H9 (cell line): ENCODE measurements around the gene ITPK1. TPM values are rescaled to one million over a fixed set of nuclear protein-coding genes. Genes with fewer than 3 reads are reported as not detected.

Experiments used
- DNase-seq: peaks from one replicate; pipeline ENCODE4 v3.0.0-alpha.2; 2017
- H2AFZ ChIP-seq: one replicate; pipeline ENCODE4 v1.6.1; 2013; ENCODE audit warnings: mild to moderate bottlenecking, low read length, control low read depth, moderate library complexity
- H2AK5ac ChIP-seq: 2 replicates; pipeline ENCODE4 v1.6.1; 2013; ENCODE audit warnings: low read length, control low read depth, mixed read lengths; ENCODE audit not compliant: insufficient read length
- H2BK120ac ChIP-seq: one replicate; pipeline ENCODE4 v1.6.1; 2013; ENCODE audit warnings: low read depth, mild to moderate bottlenecking, low read length, control low read depth, inconsistent platforms; ENCODE audit not compliant: poor library complexity, severe bottlenecking
- H2BK12ac ChIP-seq: 2 replicates; pipeline ENCODE4 v1.6.1; 2013; ENCODE audit warnings: low read length, control low read depth, mixed read lengths, low read depth; ENCODE audit not compliant: insufficient read length
- H2BK15ac ChIP-seq: 2 replicates; pipeline ENCODE4 v1.6.1; 2013; ENCODE audit warnings: low read depth, low read length, control low read depth
- H2BK20ac ChIP-seq: one replicate; pipeline ENCODE4 v1.6.1; 2013; ENCODE audit warnings: low read depth, mild to moderate bottlenecking, low read length, control low read depth, inconsistent platforms; ENCODE audit not compliant: poor library complexity, severe bottlenecking
- H2BK5ac ChIP-seq: 2 replicates; pipeline ENCODE4 v1.6.1; 2013; ENCODE audit warnings: low read length, control low read depth, mixed read lengths; ENCODE audit not compliant: insufficient read length
- H3K14ac ChIP-seq: 2 replicates; pipeline ENCODE4 v1.6.1; 2013; ENCODE audit warnings: low read length, control low read depth; ENCODE audit not compliant: insufficient read depth
- H3K18ac ChIP-seq: 2 replicates; pipeline ENCODE4 v1.6.1; 2013; ENCODE audit warnings: low read depth, mild to moderate bottlenecking, mixed read lengths, low read length, control low read depth; ENCODE audit not compliant: insufficient read length
- H3K23ac ChIP-seq: 2 replicates; pipeline ENCODE4 v1.6.1; 2013; ENCODE audit warnings: low read length, control low read depth, mixed read lengths, low read depth; ENCODE audit not compliant: insufficient read length
- H3K23me2 ChIP-seq: 2 replicates; pipeline ENCODE4 v1.6.1; 2013; ENCODE audit warnings: low read depth, mild to moderate bottlenecking, mixed read lengths, low read length, control low read depth; ENCODE audit not compliant: insufficient read length, poor library complexity, severe bottlenecking
- H3K27ac ChIP-seq: 2 replicates; pipeline ENCODE4 v1.5.1; 2013; ENCODE audit warnings: low read length, control low read depth, mixed read lengths, low read depth; ENCODE audit not compliant: insufficient read length
- H3K27me3 ChIP-seq: 2 replicates; pipeline ENCODE4 v1.6.1; 2013; ENCODE audit warnings: low read length, control low read depth, inconsistent platforms; ENCODE audit not compliant: insufficient read depth
- H3K4ac ChIP-seq: 2 replicates; pipeline ENCODE4 v1.6.1; 2013; ENCODE audit warnings: low read depth, mild to moderate bottlenecking, control low read depth, inconsistent platforms, low read length, moderate library complexity
- H3K4me1 ChIP-seq: 2 replicates; pipeline ENCODE4 v1.6.1; 2013; ENCODE audit warnings: low read length, control low read depth, inconsistent platforms; ENCODE audit not compliant: insufficient read depth
- H3K4me2 ChIP-seq: 2 replicates; pipeline ENCODE4 v1.6.1; 2013; ENCODE audit warnings: low read length, control low read depth, mixed read lengths; ENCODE audit not compliant: insufficient read length, insufficient read depth
- H3K56ac ChIP-seq: 2 replicates; pipeline ENCODE4 v1.6.1; 2013; ENCODE audit warnings: low read depth, mild to moderate bottlenecking, mixed read lengths, low read length, control low read depth; ENCODE audit not compliant: insufficient read length
- H3K79me1 ChIP-seq: 2 replicates; pipeline ENCODE4 v1.6.1; 2013; ENCODE audit warnings: low read depth, mild to moderate bottlenecking, moderate library complexity, low read length, control low read depth, inconsistent platforms; ENCODE audit not compliant: insufficient read depth, poor library complexity, severe bottlenecking
- H3K79me2 ChIP-seq: 2 replicates; pipeline ENCODE4 v1.6.1; 2013; ENCODE audit warnings: low read length, control low read depth, inconsistent platforms; ENCODE audit not compliant: insufficient read depth
- H3K9ac ChIP-seq: 2 replicates; pipeline ENCODE4 v1.6.1; 2013; ENCODE audit warnings: low read length, control low read depth, mixed read lengths; ENCODE audit not compliant: insufficient read length; ENCODE audit errors: extremely low read depth
- H3K9me3 ChIP-seq: one replicate; pipeline ENCODE4 v1.6.1; 2013; ENCODE audit warnings: low read depth, low read length, inconsistent platforms; ENCODE audit not compliant: control insufficient read depth
- H3T11ph ChIP-seq: one replicate; pipeline ENCODE4 v1.6.1; 2013; ENCODE audit warnings: mild to moderate bottlenecking, low read length, control low read depth, inconsistent platforms
- H4K20me1 ChIP-seq: one replicate; pipeline ENCODE4 v1.6.1; 2013; ENCODE audit not compliant: control insufficient read depth, insufficient read length, insufficient read depth
- H4K5ac ChIP-seq: 2 replicates; pipeline ENCODE4 v1.6.1; 2013; ENCODE audit warnings: low read depth, mild to moderate bottlenecking, mixed read lengths, low read length, control low read depth; ENCODE audit not compliant: insufficient read length
- H4K8ac ChIP-seq: replicated peaks from 2 replicates; pipeline ENCODE4 v1.6.1; 2013; ENCODE audit warnings: low read length, control low read depth, mixed read lengths, low read depth; ENCODE audit not compliant: insufficient read length
- H4K91ac ChIP-seq: 2 replicates; pipeline ENCODE4 v1.6.1; 2013; ENCODE audit warnings: low read depth, mild to moderate bottlenecking, moderate library complexity, mixed read lengths, low read length, control low read depth; ENCODE audit not compliant: insufficient read length
- H3K27ac Mint-ChIP-seq, 3 experiments: 2 replicates in 2 of 3; 3 replicates in 1 of 3; pipeline ENCODE4 v1.8.0; 2020 to 2021; ENCODE audit warnings: mixed read lengths in 3 of 3, mild to moderate bottlenecking in 1 of 3, moderate library complexity in 1 of 3
- H3K27me3 Mint-ChIP-seq: 2 replicates; pipeline ENCODE4 v1.8.0; 2021; ENCODE audit warnings: low read depth, mild to moderate bottlenecking, moderate library complexity, mixed read lengths
- H3K36me3 Mint-ChIP-seq, 3 experiments: 2 replicates in 2 of 3; 3 replicates in 1 of 3; pipeline ENCODE4 v1.8.0; 2020 to 2021; ENCODE audit warnings: low read depth in 3 of 3, mixed read lengths in 3 of 3; ENCODE audit not compliant: insufficient read depth in 1 of 3
- H3K4me1 Mint-ChIP-seq, 2 experiments: 2 replicates each; pipeline ENCODE4 v1.8.0; 2020; ENCODE audit warnings: mixed read lengths in 2 of 2
- H3K4me3 Mint-ChIP-seq, 2 experiments: 2 replicates in 1 of 2; 3 replicates in 1 of 2; pipeline ENCODE4 v1.8.0; 2020 to 2021; ENCODE audit warnings: mild to moderate bottlenecking in 2 of 2, mixed read lengths in 2 of 2, moderate library complexity in 1 of 2
- H3K9me3 Mint-ChIP-seq, 2 experiments: 2 replicates in 1 of 2; 3 replicates in 1 of 2; pipeline ENCODE4 v1.8.0; 2020; ENCODE audit warnings: mild to moderate bottlenecking in 2 of 2, mixed read lengths in 2 of 2, moderate library complexity in 1 of 2
- WGBS: extraction: QIAGEN DNeasy Blood & Tissue Kit; methylation state at CpG from one replicate; pipeline ENCODE4 v1.1.7; 2013; ENCODE audit warnings: missing lambda C conversion rate, low lambda C conversion rate, mixed read lengths; ENCODE audit not compliant: insufficient read length; ENCODE audit errors: extremely low coverage; 5-methylcytosine and 5-hydroxymethylcytosine counted together
- total RNA-seq: library from RNA; stranded (reverse); gene quantifications from 2 replicates; pipeline ENCODE4 v1.2.1, GENCODE V29; 2021
- TF ChIP-seq, protein P1 (sequence below): fragments of 200-600 bp; sonication (generic); conservative IDR thresholded peaks from 3 replicates; pipeline ENCODE4 v1.8.0; 2021; ENCODE audit warnings: antibody characterized with exemption, mild to moderate bottlenecking

ITPK1 gene
- total RNA-seq, 1 experiment from 2014 or later = 92.7 TPM

GRCh38 chr14:93122826-93123225 is 7.1 kb upstream of the ITPK1 start:
- no peak overlapping the region for H2BK15ac ChIP-seq
- H4K20me1 ChIP-seq = no peaks in the 10 kb centered on the region
- TF ChIP-seq, protein P1, sequence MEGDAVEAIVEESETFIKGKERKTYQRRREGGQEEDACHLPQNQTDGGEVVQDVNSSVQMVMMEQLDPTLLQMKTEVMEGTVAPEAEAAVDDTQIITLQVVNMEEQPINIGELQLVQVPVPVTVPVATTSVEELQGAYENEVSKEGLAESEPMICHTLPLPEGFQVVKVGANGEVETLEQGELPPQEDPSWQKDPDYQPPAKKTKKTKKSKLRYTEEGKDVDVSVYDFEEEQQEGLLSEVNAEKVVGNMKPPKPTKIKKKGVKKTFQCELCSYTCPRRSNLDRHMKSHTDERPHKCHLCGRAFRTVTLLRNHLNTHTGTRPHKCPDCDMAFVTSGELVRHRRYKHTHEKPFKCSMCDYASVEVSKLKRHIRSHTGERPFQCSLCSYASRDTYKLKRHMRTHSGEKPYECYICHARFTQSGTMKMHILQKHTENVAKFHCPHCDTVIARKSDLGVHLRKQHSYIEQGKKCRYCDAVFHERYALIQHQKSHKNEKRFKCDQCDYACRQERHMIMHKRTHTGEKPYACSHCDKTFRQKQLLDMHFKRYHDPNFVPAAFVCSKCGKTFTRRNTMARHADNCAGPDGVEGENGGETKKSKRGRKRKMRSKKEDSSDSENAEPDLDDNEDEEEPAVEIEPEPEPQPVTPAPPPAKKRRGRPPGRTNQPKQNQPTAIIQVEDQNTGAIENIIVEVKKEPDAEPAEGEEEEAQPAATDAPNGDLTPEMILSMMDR = no peak
- H3K4me1 ChIP-seq = no peaks in the 10 kb centered on the region
- no peak overlapping the region for H4K5ac ChIP-seq
- no peak overlapping the region for H3K9ac ChIP-seq
- H3K9me3 Mint-ChIP-seq = no peaks in the 10 kb centered on the region
- H3K14ac ChIP-seq = no peak overlapping the region
- H3K79me1 ChIP-seq = no peaks in the 10 kb centered on the region
- peak overlapping the region in 1 of 2 experiments; percentile 20; a peak in 1 of 5 replicates for H3K4me3 Mint-ChIP-seq
- peak overlapping the region in 1 of 3 experiments; percentile 40; a peak in 1 of 7 replicates for H3K27ac Mint-ChIP-seq
- H2BK20ac ChIP-seq = no peak overlapping the region
- H3T11ph ChIP-seq = no peak overlapping the region
- DNase-seq = no peak
- H3K23ac ChIP-seq = no peak overlapping the region
- no peaks in the 10 kb centered on the region for H3K9me3 ChIP-seq
- peaks cover 0 to 4% of the 10 kb centered on the region in 2 experiments; a peak in 1 of 4 replicates for H3K4me1 Mint-ChIP-seq
- H2AK5ac ChIP-seq = no peak overlapping the region
- no peak overlapping the region for H4K91ac ChIP-seq
- no peak overlapping the region for H2AFZ ChIP-seq
- H3K36me3 Mint-ChIP-seq = no peaks in the 10 kb centered on the region
- no peak overlapping the region for H3K56ac ChIP-seq
- H3K4ac ChIP-seq = no peak overlapping the region
- H4K8ac ChIP-seq = no peak overlapping the region
- no peak overlapping the region for H2BK5ac ChIP-seq
- no CpG with 5 or more reads among the region's 6 CpGs for WGBS
- no peak overlapping the region for H3K18ac ChIP-seq
- H2BK12ac ChIP-seq = no peak overlapping the region
- H3K23me2 ChIP-seq = no peaks in the 10 kb centered on the region
- no peaks in the 10 kb centered on the region; the same call in 1 of the 2 replicates for H3K27me3 Mint-ChIP-seq
- no peaks in the 10 kb centered on the region for H3K27me3 ChIP-seq
- no peak overlapping the region for H3K27ac ChIP-seq
- no peak overlapping the region for H2BK120ac ChIP-seq
- no peaks in the 10 kb centered on the region for H3K79me2 ChIP-seq
- no peak overlapping the region for H3K4me2 ChIP-seq
